Upper lobe of left lung (tissue), 6 donors: Measurements from ENCODE around the gene ABCE1. TPM values are rescaled to one million over a fixed set of nuclear protein-coding genes. Genes with fewer than 3 reads are reported as not detected.

Experiments
- ATAC-seq, 2 donors: fragments of 200-7000 bp; cut with Tn5 transposase; one replicate each; pipeline ENCODE4 v1.9.1; 2022; ENCODE audit warnings: mild to moderate bottlenecking in 2 of 2, moderate library complexity in 2 of 2; ENCODE audit not compliant: low FRiP score in 2 of 2
- DNase-seq, 2 donors: peaks; one replicate each; pipeline ENCODE4 v3.0.0-alpha.2; 2019 to 2020
- H3K27ac ChIP-seq, 4 donors: fragments of 200-600 bp; sonication (generic); one replicate each; pipeline ENCODE4 v1.5.1; 2016 to 2019
- H3K27me3 ChIP-seq, 4 donors: fragments of 200-600 bp; sonication (generic); one replicate each; pipeline ENCODE4 v1.5.1; 2017 to 2019
- H3K36me3 ChIP-seq, 4 donors: fragments of 200-600 bp; sonication (generic); one replicate each; pipeline ENCODE4 v1.5.1; 2016 to 2019
- H3K4me1 ChIP-seq, 4 donors: fragments of 200-600 bp; sonication (generic); one replicate each; pipeline ENCODE4 v1.5.1; 2018 to 2019
- H3K4me3 ChIP-seq, 4 donors: fragments of 200-600 bp; sonication (generic); one replicate each; pipeline ENCODE4 v1.5.1; 2017 to 2019; ENCODE audit warnings: mild to moderate bottlenecking in 2 of 4, moderate library complexity in 1 of 4
- H3K9me3 ChIP-seq, 4 donors: fragments of 200-600 bp; sonication (generic); one replicate each; pipeline ENCODE4 v1.5.1; 2018 to 2019
- CTCF ChIP-seq, 6 experiments: fragments of 450-650 bp in 4 of 6; fragments of 200-600 bp in 2 of 6; sonication (generic) in 2 of 6; IDR thresholded peaks; one replicate each; pipeline ENCODE4 v1.5.1; 2016 to 2019; ENCODE audit warnings: antibody characterized with exemption in 6 of 6
- EP300 ChIP-seq, 4 donors: sonication (generic); formaldehyde crosslinking; IDR thresholded peaks; one replicate each; pipeline ENCODE4 v1.5.1; 2017; ENCODE audit warnings: antibody characterized with exemption in 4 of 4, control low read depth in 2 of 4
- POLR2A ChIP-seq, 4 donors: fragments of 450-650 bp; IDR thresholded peaks; one replicate each; pipeline ENCODE4 v1.5.1; 2016 to 2017; ENCODE audit warnings: antibody characterized with exemption in 4 of 4, mild to moderate bottlenecking in 2 of 4
- POLR2AphosphoS5 ChIP-seq, 2 donors: sonication (generic); formaldehyde crosslinking; IDR thresholded peaks; one replicate each; pipeline ENCODE4 v1.5.1; 2017; ENCODE audit warnings: antibody characterized with exemption in 2 of 2
- WGBS, 2 donors: methylation state at CpG; one replicate each; pipeline ENCODE4 v1.1.5; 2017 to 2018; 5-methylcytosine and 5-hydroxymethylcytosine counted together
- total RNA-seq, 6 donors: library from RNA; depleted of rRNA in 4 of 6; stranded (reverse); fragments of >200 nt in 4 of 6; gene quantifications; one replicate each; pipeline versions ENCODE4 v1.1.0 to v1.2.1, GENCODE V29; 2016 to 2021
- donor health status: DM: no; HTN: no; CAD: no; lungs with moderate emphysema.
- donor health status: DM: no; HTN: yes; CAD: no; lungs with severe emphysema.

ABCE1 gene
- total RNA-seq, 6 donors from 2014 or later = 13.7 to 86.5 (median 39.2) TPM

DNA sequence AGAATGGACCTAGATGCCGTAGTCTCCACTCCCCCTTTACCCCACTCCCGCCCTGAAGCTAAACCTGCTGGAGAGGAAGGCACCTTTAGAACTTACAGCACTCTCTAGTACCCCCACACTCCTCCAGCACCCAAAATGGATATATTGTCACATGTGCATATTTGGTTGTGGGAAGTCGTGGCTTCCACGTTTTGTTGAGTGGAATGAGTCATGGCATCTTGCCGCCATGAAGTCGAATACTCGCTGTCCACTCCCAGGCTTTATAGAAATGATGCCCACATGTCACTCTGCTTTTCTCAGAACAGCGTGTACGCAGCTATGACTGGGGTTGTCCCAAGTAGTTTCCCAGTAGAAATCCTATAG is 545 bp downstream of the ABCE1 start:
- no peak for TF ChIP-seq EP300 (IDR thresholded peaks at IDR 0.05)
- no peak for TF ChIP-seq POLR2A (IDR thresholded peaks at IDR 0.05)
- TF ChIP-seq CTCF (IDR thresholded peaks at IDR 0.05) = no peak
- no peak for TF ChIP-seq POLR2AphosphoS5 (IDR thresholded peaks at IDR 0.05)
- 0 to 1% methylated on average over 7 to 9 of the region's 9 CpGs for WGBS, 2 donors
- peak in 1 of 2 donors; percentile 50 for DNase-seq
- H3K27me3 ChIP-seq = no peaks in the 10 kb centered on the region
- peak; percentile 50 to 75 for ATAC-seq
- peaks cover 0 to 22% (median 6%) of the 10 kb centered on the region in 4 donors for H3K36me3 ChIP-seq
- H3K27ac ChIP-seq = peak overlapping the region; percentile 92
- peak overlapping the region; percentile 73 to 90 (median 84) for H3K4me3 ChIP-seq
- peaks cover 28 to 60% (median 29%) of the 10 kb centered on the region in 4 donors for H3K4me1 ChIP-seq
- peaks cover 0 to 3% (median 0%) of the 10 kb centered on the region in 4 donors for H3K9me3 ChIP-seq

GRCh38 chr4:145099653-145100052 is 1.5 kb downstream of the ABCE1 start:
- no peaks in the 10 kb centered on the region for H3K27me3 ChIP-seq
- peaks cover 0 to 18% (median 0%) of the 10 kb centered on the region in 4 donors for H3K36me3 ChIP-seq
- H3K9me3 ChIP-seq = no peaks in the 10 kb centered on the region
- no peak for TF ChIP-seq POLR2A (IDR thresholded peaks at IDR 0.05)
- no peak for TF ChIP-seq EP300 (IDR thresholded peaks at IDR 0.05)
- no peak for TF ChIP-seq CTCF (IDR thresholded peaks at IDR 0.05)
- TF ChIP-seq POLR2AphosphoS5 (IDR thresholded peaks at IDR 0.05) = no peak
- ATAC-seq = no peak
- peak overlapping the region in 2 of 4 donors; percentile 88 to 90 for H3K4me3 ChIP-seq
- no peak overlapping the region for H3K27ac ChIP-seq
- peaks cover 28 to 60% (median 29%) of the 10 kb centered on the region in 4 donors for H3K4me1 ChIP-seq
- 24% methylated on average over 5 of the region's 5 CpGs for whole genome bisulfite sequencing, 2 donors
- no peak for DNase-seq

GRCh38 chr4:145101091-145101490 is 3.0 kb downstream of the ABCE1 start:
- Histone ChIP-seq H3K4me3 (no peak overlapping the region), H3K27ac (no peak overlapping the region), H3K36me3 (peaks cover 0 to 20% (median 0%) of the 10 kb centered on the region in 4 donors), H3K4me1 (peaks cover 28 to 58% (median 28%) of the 10 kb centered on the region in 4 donors), H3K9me3 (no peaks in the 10 kb centered on the region), H3K27me3 (no peaks in the 10 kb centered on the region)
- TF ChIP-seq POLR2A (IDR thresholded peaks at IDR 0.05) (no peak), EP300 (IDR thresholded peaks at IDR 0.05) (no peak), POLR2AphosphoS5 (IDR thresholded peaks at IDR 0.05) (no peak), CTCF (IDR thresholded peaks at IDR 0.05) (no peak)
- ATAC-seq (no peak), DNase-seq (no peak)
- WGBS, 2 donors = 95 to 97% methylated on average over 1 of the region's 1 CpG

DNA sequence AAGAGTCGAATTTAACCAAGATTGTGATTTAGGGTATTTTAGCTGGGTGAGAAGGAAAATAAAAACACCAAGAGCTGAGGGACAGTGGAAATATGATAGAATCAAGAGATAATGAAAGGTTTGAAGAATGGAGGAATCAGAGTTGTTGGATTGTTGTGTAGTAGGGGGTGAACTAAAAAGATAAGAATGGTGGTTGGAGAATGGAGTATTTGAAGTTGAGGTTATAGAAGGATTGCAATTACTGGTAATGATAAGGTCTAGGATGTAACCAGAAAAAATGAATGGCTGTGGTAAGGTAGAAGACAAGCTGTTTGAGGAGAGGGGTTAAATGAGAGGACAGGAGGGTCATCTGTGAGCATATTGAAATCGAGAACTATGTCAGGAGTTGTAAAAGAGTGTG is 4.5 kb downstream of the ABCE1 start:
- 88 to 93% methylated on average over 2 of the region's 2 CpGs for WGBS, 2 donors
- no peak overlapping the region for H3K4me3 ChIP-seq
- no peaks in the 10 kb centered on the region for H3K9me3 ChIP-seq
- H3K36me3 ChIP-seq = peaks cover 0 to 35% (median 0%) of the 10 kb centered on the region in 4 donors
- H3K4me1 ChIP-seq = peaks cover 16 to 43% (median 18%) of the 10 kb centered on the region in 4 donors
- no peak for DNase-seq
- ATAC-seq = no peak
- no peak overlapping the region for H3K27ac ChIP-seq
- no peak for TF ChIP-seq CTCF (IDR thresholded peaks at IDR 0.05)
- no peak for TF ChIP-seq POLR2A (IDR thresholded peaks at IDR 0.05)
- TF ChIP-seq EP300 (IDR thresholded peaks at IDR 0.05) = no peak
- no peak for TF ChIP-seq POLR2AphosphoS5 (IDR thresholded peaks at IDR 0.05)
- no peaks in the 10 kb centered on the region for H3K27me3 ChIP-seq

DNA sequence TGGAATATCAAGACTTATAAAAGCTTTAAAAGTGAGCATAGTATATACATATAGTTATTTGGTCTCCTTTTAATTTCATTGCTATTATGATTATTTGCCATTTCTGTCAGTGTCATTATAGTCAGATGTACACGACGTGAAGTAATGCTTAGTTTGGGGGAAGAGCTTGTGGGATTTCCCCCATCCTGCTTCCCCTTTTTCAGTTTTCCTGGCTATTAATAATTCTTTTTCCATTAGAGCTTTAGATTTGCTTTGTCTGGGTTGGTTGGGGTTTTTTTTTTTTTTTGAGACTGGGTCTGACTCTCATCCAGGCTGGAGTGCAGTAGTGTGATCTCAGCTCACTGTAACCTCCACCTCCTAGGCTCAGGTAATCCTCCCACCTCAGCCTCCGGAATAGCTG is 5.4 kb downstream of the ABCE1 start:
- peaks cover 3 to 44% (median 7%) of the 10 kb centered on the region in 4 donors for H3K36me3 ChIP-seq
- H3K27ac ChIP-seq = no peak overlapping the region
- no peaks in the 10 kb centered on the region for H3K9me3 ChIP-seq
- H3K4me3 ChIP-seq = no peak overlapping the region
- 79 to 80% methylated on average over 3 of the region's 3 CpGs for WGBS, 2 donors
- peaks cover 16 to 41% (median 18%) of the 10 kb centered on the region in 4 donors for H3K4me1 ChIP-seq
- ATAC-seq (no peak), DNase-seq (no peak)
- TF ChIP-seq CTCF (IDR thresholded peaks at IDR 0.05) = no peak
- TF ChIP-seq POLR2A (IDR thresholded peaks at IDR 0.05) = no peak
- no peak for TF ChIP-seq POLR2AphosphoS5 (IDR thresholded peaks at IDR 0.05)
- TF ChIP-seq EP300 (IDR thresholded peaks at IDR 0.05) = no peak
- H3K27me3 ChIP-seq = no peaks in the 10 kb centered on the region
